Measurements from ENCODE around the gene ASTN2.

- no peak for TF ChIP-seq CTCF (IDR thresholded peaks at IDR 0.05 in 8 of 11, conservative IDR thresholded peaks at IDR 0.05 in 3 of 11)
- TF ChIP-seq POLR2AphosphoS5 (IDR thresholded peaks at IDR 0.05), result no peak
Measured at GRCh38 chr9:117021906-117022305, 393.0 kb downstream of the ASTN2 start.

Data from spleen (tissue), 7 donors.